Stromal cell of bone marrow (primary cell): Measurements from ENCODE around the gene ATG7.
"Not testable (repeated sequence)": the region's sequence is repeated elsewhere in the genome, so short reads cannot be mapped to it uniquely, and the experiment has no call there.

ENCODE experiments used
- DNase-seq: peaks from one replicate; pipeline ENCODE4 v3.0.0-alpha.2; 2012; ENCODE audit warnings: low read depth

The ATG7 gene

GRCh38 chr3:11434563-11435096 is 162.4 kb downstream of the ATG7 start:
- DNase-seq = no peak

GRCh38 chr3:11435440-11436165 is 163.4 kb downstream of the ATG7 start:
- DNase-seq = no peak

- no peak for DNase-seq
These were observed 164.6 kb downstream of the ATG7 start for GRCh38 chr3:11436775-11437174.

- no peak for DNase-seq
These were observed 165.3 kb downstream of the ATG7 start for GRCh38 chr3:11437506-11437905.

GRCh38 chr3:11438646-11439045 is 166.4 kb downstream of the ATG7 start:
- peak; percentile 39 for DNase-seq

GRCh38 chr3:11441346-11441745 is 169.1 kb downstream of the ATG7 start:
- not testable (repeated sequence) for DNase-seq

GRCh38 chr3:11444404-11444803 is 172.2 kb downstream of the ATG7 start:
- no peak for DNase-seq

- not testable (repeated sequence) for DNase-seq
These were observed 173.0 kb downstream of the ATG7 start for GRCh38 chr3:11445193-11445592.

GRCh38 chr3:11445883-11446282 is 173.7 kb downstream of the ATG7 start:
- peak; percentile 40 for DNase-seq

- DNase-seq = no peak
These were observed 175.5 kb downstream of the ATG7 start for GRCh38 chr3:11447584-11448200.

GRCh38 chr3:11450015-11450414 is 177.8 kb downstream of the ATG7 start:
- DNase-seq = no peak

- no peak for DNase-seq
These were observed 180.1 kb downstream of the ATG7 start for GRCh38 chr3:11452312-11452711.

GRCh38 chr3:11452885-11453847 is 181.0 kb downstream of the ATG7 start:
- DNase-seq = peak; percentile 60

GRCh38 chr3:11455956-11456355 is 183.8 kb downstream of the ATG7 start:
- no peak for DNase-seq

GRCh38 chr3:11457135-11457534 is 184.9 kb downstream of the ATG7 start:
- DNase-seq = no peak

GRCh38 chr3:11459186-11459824 is 187.1 kb downstream of the ATG7 start:
- no peak for DNase-seq

GRCh38 chr3:11461226-11461625 is 189.0 kb downstream of the ATG7 start:
- no peak for DNase-seq

GRCh38 chr3:11462673-11463072 is 190.5 kb downstream of the ATG7 start:
- not testable (repeated sequence) for DNase-seq

- no peak for DNase-seq
These were observed 191.4 kb downstream of the ATG7 start for GRCh38 chr3:11463591-11463990.

GRCh38 chr3:11464356-11464755 is 192.2 kb downstream of the ATG7 start:
- no peak for DNase-seq

- DNase-seq = peak; percentile 99
These were observed 193.8 kb downstream of the ATG7 start for GRCh38 chr3:11465744-11466616.
